Fibroblast of lung (primary cell): ENCODE measurements around the gene ARHGEF11. TPM values are rescaled to one million over a fixed set of nuclear protein-coding genes. Genes with fewer than 3 reads are reported as not detected.

Experiments
- DNase-seq, 2 donors: peaks; one replicate each; pipeline versions ENCODE4 v3.0.0 to v3.0.0-alpha.2; 2010; ENCODE audit warnings: low read depth in 2 of 2
- H2AFZ ChIP-seq: 2 replicates; pipeline ENCODE4 v1.5.1; 2012; ENCODE audit warnings: low read length, control low read depth, inconsistent platforms
- H3K27ac ChIP-seq: 2 replicates; pipeline ENCODE4 v1.5.1; 2011; ENCODE audit warnings: low read length, control low read depth; ENCODE audit not compliant: insufficient read depth
- H3K27me3 ChIP-seq: 2 replicates; pipeline ENCODE4 v1.5.1; 2011; ENCODE audit warnings: mild to moderate bottlenecking, low read length; ENCODE audit not compliant: control insufficient read depth, insufficient read depth
- H3K36me3 ChIP-seq: 2 replicates; pipeline ENCODE4 v1.5.1; 2011; ENCODE audit warnings: low read length; ENCODE audit not compliant: control insufficient read depth, insufficient read depth
- H3K4me1 ChIP-seq: 2 replicates; pipeline ENCODE4 v1.5.1; 2011; ENCODE audit warnings: low read length; ENCODE audit not compliant: control insufficient read depth, insufficient read depth; ENCODE audit errors: extremely low read depth
- H3K4me2 ChIP-seq: 2 replicates; pipeline ENCODE4 v1.5.1; 2011; ENCODE audit warnings: low read length, control low read depth; ENCODE audit not compliant: insufficient read depth; ENCODE audit errors: extremely low read depth
- H3K4me3 ChIP-seq, 4 experiments: fragments of 200-600 bp in 1 of 4; sonication (generic) in 1 of 4; replicated peaks in 1 of 4; 2 replicates each; pipeline ENCODE4 v1.5.1; 2011 to 2016; ENCODE audit warnings: low read length in 4 of 4, low read depth in 3 of 4, mild to moderate bottlenecking in 3 of 4, control low read depth in 2 of 4, inconsistent platforms in 1 of 4, mixed read lengths in 1 of 4; ENCODE audit not compliant: insufficient read depth in 1 of 4; ENCODE audit errors: control extremely low read depth in 1 of 4
- H3K79me2 ChIP-seq: 2 replicates; pipeline ENCODE4 v1.5.1; 2012; ENCODE audit warnings: mild to moderate bottlenecking, low read length, inconsistent platforms; ENCODE audit not compliant: control insufficient read depth, insufficient read depth
- H3K9ac ChIP-seq: 2 replicates; pipeline ENCODE4 v1.5.1; 2011; ENCODE audit warnings: mild to moderate bottlenecking, low read length, control low read depth; ENCODE audit not compliant: insufficient read depth
- H3K9me3 ChIP-seq: 2 replicates; pipeline ENCODE4 v1.5.1; 2012; ENCODE audit warnings: low read depth, low read length; ENCODE audit not compliant: control insufficient read depth, insufficient read depth
- H4K20me1 ChIP-seq: 2 replicates; pipeline ENCODE4 v1.5.1; 2011; ENCODE audit warnings: low read length; ENCODE audit not compliant: control insufficient read depth, insufficient read depth; ENCODE audit errors: extremely low read depth
- EZH2 ChIP-seq: IDR thresholded peaks from 2 replicates; pipeline ENCODE4 v1.5.1; 2012; ENCODE audit warnings: low read length, control low read depth, mild to moderate bottlenecking; ENCODE audit errors: missing control alignments
- polyA plus RNA-seq, 2 donors: library from polyadenylated mRNA; depleted of rRNA in 1 of 2; stranded (reverse) in 1 of 2; unstranded in 1 of 2; fragments of >200 nt; gene quantifications; 2 replicates each; pipeline ENCODE4 v1.2.1, GENCODE V29; 2011 to 2012; ENCODE audit warnings: missing spikeins in 1 of 2
- total RNA-seq: library from RNA; depleted of rRNA; stranded (reverse); fragments of >200 nt; gene quantifications from 2 replicates; pipeline ENCODE4 v1.2.1, GENCODE V29; 2014
- TF ChIP-seq, protein P1 (sequence below), 2 donors: IDR thresholded peaks in 1 of 2; conservative IDR thresholded peaks in 1 of 2; 1 replicate in 1 of 2; 2 replicates in 1 of 2; pipeline ENCODE4 v1.5.1; 2011 to 2012; ENCODE audit warnings: low read length in 2 of 2, control low read depth in 1 of 2, inconsistent platforms in 1 of 2, low read depth in 1 of 2, mild to moderate bottlenecking in 1 of 2

Gene ARHGEF11
- total and polyA plus RNA-seq, 2 donors (not counting 1 experiment from before 2014, with no cell fraction given) = 12.8 to 29.1 TPM

DNA sequence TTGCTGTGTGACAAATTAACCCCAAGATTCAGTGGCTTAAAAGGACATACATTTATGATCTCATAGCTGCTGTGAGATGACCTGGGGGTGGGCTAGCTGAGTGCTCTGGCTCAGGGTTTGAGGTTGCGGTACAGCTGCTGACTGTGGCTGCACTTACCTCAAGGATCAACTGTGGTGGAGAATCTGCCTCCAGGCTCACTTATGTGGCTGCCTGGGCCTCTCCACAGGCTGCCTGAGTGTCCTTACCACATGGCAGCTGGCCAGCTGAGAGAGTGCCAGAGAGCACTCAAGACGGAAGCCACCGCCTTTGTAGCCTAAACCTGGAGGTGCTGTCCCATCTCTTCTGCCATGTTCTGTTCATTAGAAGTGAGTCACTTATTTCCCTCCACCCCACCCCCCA lies 119.4 kb downstream of the ARHGEF11 start:
- TF ChIP-seq EZH2 = no peak
- TF ChIP-seq, protein P1, sequence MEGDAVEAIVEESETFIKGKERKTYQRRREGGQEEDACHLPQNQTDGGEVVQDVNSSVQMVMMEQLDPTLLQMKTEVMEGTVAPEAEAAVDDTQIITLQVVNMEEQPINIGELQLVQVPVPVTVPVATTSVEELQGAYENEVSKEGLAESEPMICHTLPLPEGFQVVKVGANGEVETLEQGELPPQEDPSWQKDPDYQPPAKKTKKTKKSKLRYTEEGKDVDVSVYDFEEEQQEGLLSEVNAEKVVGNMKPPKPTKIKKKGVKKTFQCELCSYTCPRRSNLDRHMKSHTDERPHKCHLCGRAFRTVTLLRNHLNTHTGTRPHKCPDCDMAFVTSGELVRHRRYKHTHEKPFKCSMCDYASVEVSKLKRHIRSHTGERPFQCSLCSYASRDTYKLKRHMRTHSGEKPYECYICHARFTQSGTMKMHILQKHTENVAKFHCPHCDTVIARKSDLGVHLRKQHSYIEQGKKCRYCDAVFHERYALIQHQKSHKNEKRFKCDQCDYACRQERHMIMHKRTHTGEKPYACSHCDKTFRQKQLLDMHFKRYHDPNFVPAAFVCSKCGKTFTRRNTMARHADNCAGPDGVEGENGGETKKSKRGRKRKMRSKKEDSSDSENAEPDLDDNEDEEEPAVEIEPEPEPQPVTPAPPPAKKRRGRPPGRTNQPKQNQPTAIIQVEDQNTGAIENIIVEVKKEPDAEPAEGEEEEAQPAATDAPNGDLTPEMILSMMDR (conservative IDR thresholded peaks at IDR 0.05 in 1 of 2, IDR thresholded peaks at IDR 0.05 in 1 of 2; ENCODE audit: low read depth in 1 of 2, low read length in 2 of 2) = no peak
- no peak overlapping the region for H3K4me3 ChIP-seq
- no peak overlapping the region for H2AFZ ChIP-seq
- no peaks in the 10 kb centered on the region for H3K9me3 ChIP-seq
- DNase-seq = peak; percentile 46 to 81
- no peaks in the 10 kb centered on the region for H3K4me1 ChIP-seq
- H3K4me2 ChIP-seq = no peak overlapping the region
- H3K27me3 ChIP-seq = peaks cover 23% of the 10 kb centered on the region
- no peaks in the 10 kb centered on the region for H3K36me3 ChIP-seq
- H3K27ac ChIP-seq = no peak overlapping the region
- H4K20me1 ChIP-seq = no peaks in the 10 kb centered on the region
- no peak overlapping the region for H3K9ac ChIP-seq
- H3K79me2 ChIP-seq = no peaks in the 10 kb centered on the region

DNA sequence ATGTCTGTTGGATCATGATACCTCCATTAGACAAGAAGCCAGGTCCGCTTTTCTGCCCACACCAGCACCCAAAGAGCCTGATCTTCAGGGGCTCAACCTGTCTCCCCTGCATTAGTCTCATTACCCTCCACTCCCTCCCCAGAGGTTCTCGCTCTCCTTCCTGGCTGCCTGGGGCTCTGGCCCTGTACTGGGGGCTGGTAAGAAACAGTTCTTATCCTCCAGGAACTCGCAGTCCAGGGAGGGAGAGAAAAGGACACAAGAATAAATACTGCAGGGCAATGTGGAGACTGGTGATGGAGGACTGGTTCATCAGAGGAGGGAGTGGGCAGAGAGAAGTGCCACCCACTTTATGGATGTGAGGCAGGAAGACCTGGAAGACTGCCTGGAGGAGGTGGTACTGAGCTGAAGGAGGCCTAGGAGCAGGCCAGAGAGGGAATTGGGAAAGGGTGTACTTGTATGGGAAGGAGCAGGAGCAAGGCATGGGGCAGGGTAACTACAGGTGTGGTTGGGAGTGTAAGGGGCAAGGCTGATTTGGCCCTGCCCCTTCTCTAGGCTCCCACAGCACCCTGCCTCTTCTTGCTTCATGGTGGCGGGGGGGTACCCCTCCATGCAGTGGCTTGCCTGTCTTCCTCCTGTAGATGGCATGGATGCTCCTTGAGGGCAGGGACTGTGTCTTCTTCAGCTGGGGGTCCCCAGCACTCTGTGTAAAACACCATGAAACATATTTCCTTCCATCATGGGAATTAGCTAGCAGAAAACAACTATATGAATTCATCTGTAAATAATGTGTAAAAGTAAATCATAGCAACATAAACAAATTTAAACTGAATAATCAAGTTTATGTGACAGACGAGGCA lies 120.2 kb downstream of the ARHGEF11 start:
- DNase-seq = no peak
- Histone ChIP-seq H3K27me3 (peaks cover 28% of the 10 kb centered on the region), H3K9ac (no peak overlapping the region), H3K36me3 (no peaks in the 10 kb centered on the region), H4K20me1 (no peaks in the 10 kb centered on the region), H3K4me3 (no peak overlapping the region), H3K79me2 (no peaks in the 10 kb centered on the region), H3K27ac (no peak overlapping the region), H2AFZ (no peak overlapping the region), H3K4me2 (no peak overlapping the region), H3K9me3 (no peaks in the 10 kb centered on the region), H3K4me1 (no peaks in the 10 kb centered on the region)
- TF ChIP-seq, protein P1 (conservative IDR thresholded peaks at IDR 0.05 in 1 of 2, IDR thresholded peaks at IDR 0.05 in 1 of 2; ENCODE audit: low read depth in 1 of 2, low read length in 2 of 2) = no peak
- no peak for TF ChIP-seq EZH2

DNA sequence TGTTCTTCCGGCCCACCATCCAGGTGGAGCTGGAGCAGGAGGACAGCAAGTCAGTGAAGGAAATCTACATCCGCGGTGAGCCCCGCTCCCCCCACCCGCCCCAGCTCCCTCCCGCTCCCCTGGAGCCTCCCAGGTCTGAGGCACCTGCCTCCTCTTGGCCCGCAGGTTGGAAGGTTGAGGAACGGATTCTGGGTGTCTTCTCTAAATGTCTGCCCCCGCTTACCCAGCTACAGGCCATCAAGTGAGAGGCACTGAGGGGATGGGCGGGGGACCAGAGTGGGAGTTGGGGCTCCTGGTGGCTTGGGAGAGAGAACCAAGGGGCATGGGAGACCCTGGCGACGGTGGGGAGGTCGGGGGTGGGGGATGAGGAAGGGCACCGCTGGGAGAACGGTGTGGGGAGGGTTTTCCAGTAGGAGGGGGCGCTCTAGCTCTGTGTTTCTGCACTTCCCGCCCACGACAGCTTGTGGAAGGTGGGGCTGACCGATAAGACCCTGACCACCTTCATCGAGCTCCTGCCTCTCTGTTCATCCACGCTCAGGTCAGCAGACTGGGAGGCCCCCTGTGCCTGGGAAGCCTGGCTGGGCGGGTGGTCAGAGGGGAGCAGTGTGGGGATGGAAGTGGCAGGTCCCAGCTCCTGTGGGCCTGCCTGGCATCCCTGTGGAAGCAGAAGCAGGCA lies 120.9 kb downstream of the ARHGEF11 start:
- Histone ChIP-seq H2AFZ (no peak overlapping the region), H3K27me3 (peaks cover 28% of the 10 kb centered on the region), H3K9me3 (no peaks in the 10 kb centered on the region), H3K36me3 (no peaks in the 10 kb centered on the region), H3K4me1 (peaks cover 5% of the 10 kb centered on the region), H3K4me3 (no peak overlapping the region), H3K4me2 (no peak overlapping the region), H3K9ac (no peak overlapping the region), H4K20me1 (no peaks in the 10 kb centered on the region), H3K27ac (no peak overlapping the region), H3K79me2 (no peaks in the 10 kb centered on the region)
- TF ChIP-seq, protein P1 (conservative IDR thresholded peaks at IDR 0.05 in 1 of 2, IDR thresholded peaks at IDR 0.05 in 1 of 2; ENCODE audit: low read depth in 1 of 2, low read length in 2 of 2) = no peak
- TF ChIP-seq EZH2 = no peak
- no peak for DNase-seq
